HG03378 (cell line): ENCODE results near the gene KRT17.
"Not testable (repeated sequence)": the region's sequence is repeated elsewhere in the genome, so short reads cannot be mapped to it uniquely, and the experiment has no call there.

Source experiments
- ATAC-seq: cut with Tn5 transposase; IDR thresholded peaks from one replicate; pipeline ENCODE4 v1.9.1; 2021; ENCODE audit warnings: mild to moderate bottlenecking, moderate library complexity; ENCODE audit not compliant: unreplicated experiment

Gene KRT17

GRCh38 chr17:41654678-41655607 is 30.6 kb upstream of the KRT17 start:
- no peak for ATAC-seq

- no peak for ATAC-seq
Measured at GRCh38 chr17:41653892-41654677, 29.7 kb upstream of the KRT17 start.

GRCh38 chr17:41653421-41653820 is 29.0 kb upstream of the KRT17 start:
- no peak for ATAC-seq

GRCh38 chr17:41652461-41652970 is 28.1 kb upstream of the KRT17 start:
- no peak for ATAC-seq

GRCh38 chr17:41651625-41652460 is 27.5 kb upstream of the KRT17 start:
- ATAC-seq: no peak

GRCh38 chr17:41650794-41651624 is 26.6 kb upstream of the KRT17 start:
- no peak for ATAC-seq

- ATAC-seq: no peak
Measured at GRCh38 chr17:41649923-41650519, 25.6 kb upstream of the KRT17 start.

GRCh38 chr17:41648411-41649195 is 24.2 kb upstream of the KRT17 start:
- ATAC-seq: no peak

GRCh38 chr17:41647940-41648410 is 23.6 kb upstream of the KRT17 start:
- no peak for ATAC-seq

- no peak for ATAC-seq
Measured at GRCh38 chr17:41647038-41647813, 22.9 kb upstream of the KRT17 start.

- ATAC-seq: no peak
Measured at GRCh38 chr17:41642252-41643156, 18.1 kb upstream of the KRT17 start.

- ATAC-seq: not testable (repeated sequence)
Measured at GRCh38 chr17:41640596-41640995, 16.2 kb upstream of the KRT17 start.

GRCh38 chr17:41639492-41640473 is 15.4 kb upstream of the KRT17 start:
- no peak for ATAC-seq

- ATAC-seq: no peak
Measured at GRCh38 chr17:41638941-41639340, 14.6 kb upstream of the KRT17 start.

GRCh38 chr17:41638194-41638593 is 13.8 kb upstream of the KRT17 start:
- no peak for ATAC-seq

- ATAC-seq: no peak
Measured at GRCh38 chr17:41636652-41637051, 12.3 kb upstream of the KRT17 start.
